ENCODE measurements around the gene SPATA7.

DNA sequence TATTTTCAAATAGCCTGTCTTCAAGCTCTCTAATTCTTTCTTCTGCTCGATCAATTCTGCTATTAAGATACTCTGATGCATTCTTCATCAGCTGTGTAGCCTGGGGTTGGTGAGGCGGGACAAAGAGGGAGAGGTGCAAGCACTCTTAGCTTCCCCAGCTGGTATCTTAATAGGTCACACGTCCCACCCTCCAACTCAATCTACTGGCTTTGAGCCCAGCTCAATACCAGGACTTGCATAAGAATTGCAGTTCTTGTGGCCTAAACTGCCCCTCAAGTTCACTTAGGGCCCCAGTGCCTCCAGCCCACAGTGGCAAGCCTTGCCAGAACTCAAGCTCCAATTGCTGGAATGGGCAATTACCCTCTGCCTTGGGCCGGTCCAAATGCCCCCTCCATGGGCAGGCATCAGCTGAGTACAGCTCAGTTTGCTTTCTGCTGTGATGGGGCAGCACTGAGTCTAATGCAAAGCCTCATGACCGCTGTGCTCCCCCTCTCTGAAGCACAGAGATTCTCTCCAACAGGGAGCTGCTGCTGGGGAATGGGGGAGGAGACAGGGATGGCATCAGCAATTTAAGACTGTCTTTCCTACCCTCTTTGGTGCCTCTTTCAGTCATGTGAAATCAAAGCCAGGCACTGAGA is 5.6 kb upstream of the SPATA7 start:
- no peak for TF ChIP-seq POLR2A (IDR thresholded peaks at IDR 0.05; ENCODE audit: low read depth, low read length)
- no peak for TF ChIP-seq CEBPB (IDR thresholded peaks at IDR 0.05; ENCODE audit: borderline replicate concordance in 1 of 2, low read depth in 2 of 2, low read length in 2 of 2)
- no peak for TF ChIP-seq POLR2AphosphoS5 (IDR thresholded peaks at IDR 0.05; ENCODE audit: low read length)
- TF ChIP-seq ZZZ3 (IDR thresholded peaks at IDR 0.05; ENCODE audit: control insufficient read depth, insufficient read length, low read depth): no peak
- TF ChIP-seq, protein P1, sequence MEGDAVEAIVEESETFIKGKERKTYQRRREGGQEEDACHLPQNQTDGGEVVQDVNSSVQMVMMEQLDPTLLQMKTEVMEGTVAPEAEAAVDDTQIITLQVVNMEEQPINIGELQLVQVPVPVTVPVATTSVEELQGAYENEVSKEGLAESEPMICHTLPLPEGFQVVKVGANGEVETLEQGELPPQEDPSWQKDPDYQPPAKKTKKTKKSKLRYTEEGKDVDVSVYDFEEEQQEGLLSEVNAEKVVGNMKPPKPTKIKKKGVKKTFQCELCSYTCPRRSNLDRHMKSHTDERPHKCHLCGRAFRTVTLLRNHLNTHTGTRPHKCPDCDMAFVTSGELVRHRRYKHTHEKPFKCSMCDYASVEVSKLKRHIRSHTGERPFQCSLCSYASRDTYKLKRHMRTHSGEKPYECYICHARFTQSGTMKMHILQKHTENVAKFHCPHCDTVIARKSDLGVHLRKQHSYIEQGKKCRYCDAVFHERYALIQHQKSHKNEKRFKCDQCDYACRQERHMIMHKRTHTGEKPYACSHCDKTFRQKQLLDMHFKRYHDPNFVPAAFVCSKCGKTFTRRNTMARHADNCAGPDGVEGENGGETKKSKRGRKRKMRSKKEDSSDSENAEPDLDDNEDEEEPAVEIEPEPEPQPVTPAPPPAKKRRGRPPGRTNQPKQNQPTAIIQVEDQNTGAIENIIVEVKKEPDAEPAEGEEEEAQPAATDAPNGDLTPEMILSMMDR (IDR thresholded peaks at IDR 0.05 in 2 of 3, conservative IDR thresholded peaks at IDR 0.05 in 1 of 3; ENCODE audit: control insufficient read depth in 2 of 3, extremely low read depth in 1 of 3, insufficient read depth in 1 of 3, low read depth in 3 of 3, low read length in 3 of 3): no peak

All from GM12878 (cell line).